Breast epithelium (tissue), 4 donors: ENCODE data around the gene GNA12. TPM values are rescaled to one million over a fixed set of nuclear protein-coding genes. Genes with fewer than 3 reads are reported as not detected.

Experiments used
- DNase-seq, 2 donors: peaks; one replicate each; pipeline ENCODE4 v3.0.0-alpha.2; 2019; ENCODE audit warnings: low spot score in 2 of 2
- H3K27ac ChIP-seq, 2 donors: fragments of 200-600 bp; sonication (generic) in 1 of 2; one replicate each; pipeline ENCODE4 v1.5.1; 2016 to 2019; ENCODE audit warnings: mild to moderate bottlenecking in 1 of 2
- H3K27me3 ChIP-seq, 2 donors: fragments of 200-600 bp; sonication (generic) in 1 of 2; one replicate each; pipeline versions ENCODE4 v1.5.1 to v1.6.0; 2017 to 2019; ENCODE audit warnings: control low read depth in 1 of 2, mild to moderate bottlenecking in 1 of 2
- H3K36me3 ChIP-seq: fragments of 200-600 bp; one replicate; pipeline ENCODE4 v1.5.1; 2019
- H3K4me1 ChIP-seq, 2 donors: fragments of 200-600 bp; sonication (generic); one replicate each; pipeline ENCODE4 v1.5.1; 2016 to 2019; ENCODE audit warnings: control low read depth in 1 of 2
- H3K4me3 ChIP-seq, 3 donors: fragments of 200-600 bp; sonication (generic); 1 replicate in 2 of 3; 2 replicates in 1 of 3; pipeline ENCODE4 v1.5.1; 2016 to 2019; ENCODE audit warnings: mild to moderate bottlenecking in 3 of 3, moderate library complexity in 2 of 3
- H3K9me3 ChIP-seq, 2 donors: fragments of 200-600 bp; sonication (generic) in 1 of 2; one replicate each; pipeline ENCODE4 v1.5.1; 2016 to 2019; ENCODE audit warnings: control low read depth in 1 of 2
- CTCF ChIP-seq, 3 donors: fragments of 450-650 bp; IDR thresholded peaks; one replicate each; pipeline ENCODE4 v1.5.1; 2016 to 2017; ENCODE audit warnings: antibody characterized with exemption in 3 of 3, mild to moderate bottlenecking in 3 of 3, moderate library complexity in 3 of 3
- POLR2A ChIP-seq: fragments of 450-650 bp; IDR thresholded peaks from one replicate; pipeline ENCODE4 v1.6.1; 2016; ENCODE audit warnings: antibody characterized with exemption, mild to moderate bottlenecking, moderate library complexity
- POLR2AphosphoS5 ChIP-seq, 3 donors: sonication (generic); formaldehyde crosslinking; IDR thresholded peaks; one replicate each; pipeline ENCODE4 v1.6.1; 2017; ENCODE audit warnings: antibody characterized with exemption in 3 of 3
- intact Hi-C: fragments of 100-400 bp; cut with DNase I; formaldehyde crosslinking; loops from one replicate; pipeline ENCODE4 v1.15.1; 2023; ENCODE audit warnings: low total_unique reads
- total RNA-seq, 3 donors: library from RNA; depleted of rRNA; stranded (reverse); fragments of >200 nt; gene quantifications; one replicate each; pipeline ENCODE4 v1.1.0, GENCODE V29; 2016

Gene GNA12
- total RNA-seq, 3 donors from 2014 or later, result 11.3 to 31.4 (median 24.9) TPM

- no peak for TF ChIP-seq CTCF (IDR thresholded peaks at IDR 0.05)
- no peak for TF ChIP-seq POLR2A
- TF ChIP-seq POLR2AphosphoS5 (IDR thresholded peaks at IDR 0.05), result no peak
- Histone ChIP-seq H3K27me3 (no peaks in the 10 kb centered on the region), H3K36me3 (no peaks in the 10 kb centered on the region), H3K4me1 (no peaks in the 10 kb centered on the region), H3K27ac (no peak overlapping the region), H3K4me3 (no peak overlapping the region), H3K9me3 (no peaks in the 10 kb centered on the region)
- DNase-seq, result no peak
- intact Hi-C loops, result no loop called here
Observed at GRCh38 chr7:2773608-2774007, 70.5 kb downstream of the GNA12 start.

DNA sequence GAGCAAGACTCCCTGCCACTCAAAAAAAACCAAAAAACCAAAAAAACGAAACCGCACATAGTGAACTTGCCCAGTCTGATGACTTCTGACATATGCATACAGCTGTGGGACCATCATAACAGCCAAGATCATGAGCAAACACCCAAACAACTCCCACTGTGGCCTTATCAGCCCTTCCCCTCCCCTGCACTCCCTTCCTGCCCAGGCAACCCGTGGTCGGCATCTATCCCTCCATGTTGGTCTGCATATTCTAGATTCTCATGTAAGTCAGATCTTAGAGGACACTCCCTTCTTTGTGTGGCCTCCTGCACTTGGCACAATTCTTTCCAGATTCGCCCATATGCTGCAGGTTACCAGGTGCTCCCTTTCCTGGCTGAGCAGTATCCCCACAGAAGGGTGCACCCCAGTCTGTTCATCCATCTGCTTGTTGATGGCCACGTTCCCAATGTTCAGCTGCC is 72.8 kb downstream of the GNA12 start:
- no peak for DNase-seq
- Histone ChIP-seq H3K36me3 (no peaks in the 10 kb centered on the region), H3K27me3 (no peaks in the 10 kb centered on the region), H3K27ac (no peak overlapping the region), H3K4me3 (no peak overlapping the region), H3K4me1 (no peaks in the 10 kb centered on the region), H3K9me3 (no peaks in the 10 kb centered on the region)
- intact Hi-C loops, result no loop called here
- no peak for TF ChIP-seq POLR2AphosphoS5 (IDR thresholded peaks at IDR 0.05)
- no peak for TF ChIP-seq CTCF (IDR thresholded peaks at IDR 0.05)
- TF ChIP-seq POLR2A, result no peak

GRCh38 chr7:2764621-2765020 is 79.5 kb downstream of the GNA12 start:
- Histone ChIP-seq H3K36me3 (no peaks in the 10 kb centered on the region), H3K4me3 (no peak overlapping the region), H3K4me1 (peaks cover 10 to 12% of the 10 kb centered on the region in 2 donors), H3K9me3 (no peaks in the 10 kb centered on the region), H3K27me3 (no peaks in the 10 kb centered on the region), H3K27ac (peak overlapping the region in 1 of 2 donors; percentile 30)
- intact Hi-C loops, result no loop called here
- no peak for DNase-seq
- TF ChIP-seq POLR2AphosphoS5 (IDR thresholded peaks at IDR 0.05) (no peak), CTCF (IDR thresholded peaks at IDR 0.05) (no peak), POLR2A (no peak)

GRCh38 chr7:2763597-2763996 is 80.5 kb downstream of the GNA12 start:
- H3K9me3 ChIP-seq, result no peaks in the 10 kb centered on the region
- intact Hi-C loops, result no loop called here
- TF ChIP-seq POLR2AphosphoS5 (IDR thresholded peaks at IDR 0.05) (no peak), CTCF (IDR thresholded peaks at IDR 0.05) (no peak), POLR2A (no peak)
- peak overlapping the region in 2 of 3 donors; percentile 41 to 62 for H3K4me3 ChIP-seq
- H3K4me1 ChIP-seq, result peaks cover 10 to 12% of the 10 kb centered on the region in 2 donors
- no peak for DNase-seq
- no peaks in the 10 kb centered on the region for H3K36me3 ChIP-seq
- H3K27ac ChIP-seq, result peak overlapping the region; percentile 90 to 99
- no peaks in the 10 kb centered on the region for H3K27me3 ChIP-seq

DNA sequence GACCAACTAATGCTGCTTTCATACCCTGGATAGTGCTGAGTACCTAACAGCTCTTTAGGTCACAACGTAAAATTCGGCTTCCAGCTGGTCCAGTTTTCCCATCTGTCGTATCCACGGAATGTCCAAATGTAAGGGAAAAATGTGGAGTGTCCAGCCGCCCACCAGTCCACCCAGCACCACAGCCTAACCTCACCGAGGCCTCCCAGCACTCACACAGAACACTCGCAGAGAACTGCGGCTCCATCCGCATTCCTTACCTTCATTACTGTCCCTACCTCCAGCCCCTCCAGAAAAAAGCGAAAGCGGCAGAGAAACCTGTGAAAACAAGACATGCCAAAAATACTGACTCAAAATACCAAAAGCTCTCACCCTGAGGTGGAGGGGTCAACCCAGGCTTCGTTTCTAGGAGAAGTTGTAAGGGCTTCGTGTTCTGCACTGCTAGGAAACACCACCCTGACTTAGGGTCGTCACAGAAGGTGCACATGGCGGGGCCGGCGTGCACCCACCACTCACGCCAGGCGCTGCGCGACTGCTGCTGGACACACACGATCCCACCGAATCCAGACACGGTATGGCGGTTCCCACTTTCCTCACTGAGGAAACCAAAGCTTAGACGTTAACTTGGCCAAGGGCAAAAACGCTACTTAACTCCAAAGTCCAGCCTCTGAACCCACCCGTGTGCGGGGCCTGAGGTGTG is 82.2 kb downstream of the GNA12 start:
- Histone ChIP-seq H3K4me1 (peaks cover 10 to 25% of the 10 kb centered on the region in 2 donors), H3K27ac (peak overlapping the region; percentile 90 to 99), H3K36me3 (no peaks in the 10 kb centered on the region), H3K27me3 (no peaks in the 10 kb centered on the region), H3K4me3 (no peak overlapping the region), H3K9me3 (no peaks in the 10 kb centered on the region)
- intact Hi-C loops, result no loop called here
- no peak for DNase-seq
- no peak for TF ChIP-seq POLR2A
- no peak for TF ChIP-seq CTCF (IDR thresholded peaks at IDR 0.05)
- no peak for TF ChIP-seq POLR2AphosphoS5 (IDR thresholded peaks at IDR 0.05)
